Activated naive CD4-positive, alpha-beta T cell treated with anti-CD3 and anti-CD28 coated beads for 36 hours (primary cell): ENCODE results near the gene CST6. TPM values are rescaled to one million over a fixed set of nuclear protein-coding genes. Genes with fewer than 3 reads are reported as not detected.

ENCODE experiments used
- CTCF ChIA-PET: fragments of 350-600 bp; sonication (Branson Sonifier 250); formaldehyde crosslinking; loops from one replicate; lab custom pipeline; 2021; ENCODE audit warnings: antibody characterized with exemption; lab: Charles Lee
- DNase-seq: peaks from one replicate; pipeline ENCODE4 v3.0.0-alpha.2; 2020
- H3K27ac Mint-ChIP-seq: one replicate; pipeline ENCODE4 v1.8.0; 2021; ENCODE audit warnings: mild to moderate bottlenecking, mixed read lengths
- H3K27me3 Mint-ChIP-seq: one replicate; pipeline ENCODE4 v1.8.0; 2021; ENCODE audit warnings: low read depth, mixed read lengths
- H3K36me3 Mint-ChIP-seq: one replicate; pipeline ENCODE4 v1.8.0; 2021; ENCODE audit warnings: low read depth, mixed read lengths
- H3K4me1 Mint-ChIP-seq: one replicate; pipeline ENCODE4 v1.8.0; 2021; ENCODE audit warnings: low read depth, mixed read lengths
- H3K4me3 Mint-ChIP-seq: one replicate; pipeline ENCODE4 v1.8.0; 2021; ENCODE audit warnings: mild to moderate bottlenecking, moderate library complexity, mixed read lengths
- H3K9me3 Mint-ChIP-seq: one replicate; pipeline ENCODE4 v1.8.0; 2021; ENCODE audit warnings: mixed read lengths
- intact Hi-C: fragments of 100-400 bp; cut with micrococcal nuclease; formaldehyde crosslinking; loops from one replicate; pipeline ENCODE4 v1.15.1; 2023
- total RNA-seq, 2 experiments: library from RNA; stranded (reverse); gene quantifications; one replicate each; pipeline ENCODE4 v1.2.3, GENCODE V29; 2021

CST6 gene, protein sequence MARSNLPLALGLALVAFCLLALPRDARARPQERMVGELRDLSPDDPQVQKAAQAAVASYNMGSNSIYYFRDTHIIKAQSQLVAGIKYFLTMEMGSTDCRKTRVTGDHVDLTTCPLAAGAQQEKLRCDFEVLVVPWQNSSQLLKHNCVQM
- total RNA-seq, result not detected

GRCh38 chr11:66011785-66012303 is at the start of gene CST6:
CST6 (plus strand) TSS chr11:66012008; CDS start chr11:66012045, 37 bp downstream.
- Mint-ChIP-seq H3K4me1 (peaks cover 7% of the 10 kb centered on the region), H3K36me3 (no peaks in the 10 kb centered on the region), H3K27me3 (peaks cover 12% of the 10 kb centered on the region), H3K4me3 (no peak within 1 kb of the TSS), H3K9me3 (no peaks in the 10 kb centered on the region), H3K27ac (no peak within 1 kb of the TSS)
- peak; percentile 11 for DNase-seq
- intact Hi-C loops, result no loop called here
- CTCF ChIA-PET, result interaction anchor here (0.9 to 5.4 kb wide), 4 partner anchors 10 to 156 kb away, joined by 3 to 20 read pairs (median 4); no protein-coding TSS in a partner anchor

DNA sequence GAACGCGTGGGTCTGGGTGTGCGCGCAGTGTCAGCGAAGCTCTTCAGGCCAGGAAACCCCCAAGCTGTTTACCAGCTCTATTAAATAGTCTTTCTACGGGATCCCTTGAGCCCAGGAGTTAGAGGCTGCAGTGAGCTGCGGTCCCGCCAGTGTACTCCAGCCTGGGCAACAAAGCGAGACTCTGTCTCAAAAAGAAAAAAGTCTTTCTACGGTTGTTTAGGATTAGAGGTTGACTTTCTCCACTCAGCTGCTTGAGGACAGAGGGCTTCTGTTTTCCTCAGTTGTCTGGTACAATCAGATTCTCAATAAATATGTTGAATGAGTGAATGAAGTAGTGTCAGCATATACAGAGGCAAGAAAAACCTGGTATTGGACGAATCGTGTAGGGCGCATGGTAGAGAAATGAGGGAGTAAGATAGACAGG is 49.7 kb upstream of the CST6 start:
- CTCF ChIA-PET, result interaction anchor here (1.2 kb wide), 1 partner anchor 78 kb away, joined by 4 read pairs; no protein-coding TSS in a partner anchor
- no peaks in the 10 kb centered on the region for H3K9me3 Mint-ChIP-seq
- no peaks in the 10 kb centered on the region for H3K27me3 Mint-ChIP-seq
- intact Hi-C loops, result no loop called here
- H3K4me3 Mint-ChIP-seq, result peak overlapping the region; percentile 95
- DNase-seq, result no peak
- peaks cover 40% of the 10 kb centered on the region for H3K4me1 Mint-ChIP-seq
- H3K36me3 Mint-ChIP-seq, result peaks cover 19% of the 10 kb centered on the region
- H3K27ac Mint-ChIP-seq, result peak overlapping the region; percentile 81

GRCh38 chr11:65964906-65965305 is 46.9 kb upstream of the CST6 start:
- no peak overlapping the region for H3K4me3 Mint-ChIP-seq
- H3K4me1 Mint-ChIP-seq, result peaks cover 33% of the 10 kb centered on the region
- CTCF ChIA-PET, result interaction anchor here (1.0 to 1.6 kb wide), 3 partner anchors 23 to 80 kb away, joined by 3 to 8 read pairs (median 4); partner anchors contain the start of gene FIBP
- intact Hi-C loops, result no loop called here
- no peak for DNase-seq
- H3K27ac Mint-ChIP-seq, result no peak overlapping the region
- no peaks in the 10 kb centered on the region for H3K9me3 Mint-ChIP-seq
- H3K27me3 Mint-ChIP-seq, result no peaks in the 10 kb centered on the region
- peaks cover 29% of the 10 kb centered on the region for H3K36me3 Mint-ChIP-seq

DNA sequence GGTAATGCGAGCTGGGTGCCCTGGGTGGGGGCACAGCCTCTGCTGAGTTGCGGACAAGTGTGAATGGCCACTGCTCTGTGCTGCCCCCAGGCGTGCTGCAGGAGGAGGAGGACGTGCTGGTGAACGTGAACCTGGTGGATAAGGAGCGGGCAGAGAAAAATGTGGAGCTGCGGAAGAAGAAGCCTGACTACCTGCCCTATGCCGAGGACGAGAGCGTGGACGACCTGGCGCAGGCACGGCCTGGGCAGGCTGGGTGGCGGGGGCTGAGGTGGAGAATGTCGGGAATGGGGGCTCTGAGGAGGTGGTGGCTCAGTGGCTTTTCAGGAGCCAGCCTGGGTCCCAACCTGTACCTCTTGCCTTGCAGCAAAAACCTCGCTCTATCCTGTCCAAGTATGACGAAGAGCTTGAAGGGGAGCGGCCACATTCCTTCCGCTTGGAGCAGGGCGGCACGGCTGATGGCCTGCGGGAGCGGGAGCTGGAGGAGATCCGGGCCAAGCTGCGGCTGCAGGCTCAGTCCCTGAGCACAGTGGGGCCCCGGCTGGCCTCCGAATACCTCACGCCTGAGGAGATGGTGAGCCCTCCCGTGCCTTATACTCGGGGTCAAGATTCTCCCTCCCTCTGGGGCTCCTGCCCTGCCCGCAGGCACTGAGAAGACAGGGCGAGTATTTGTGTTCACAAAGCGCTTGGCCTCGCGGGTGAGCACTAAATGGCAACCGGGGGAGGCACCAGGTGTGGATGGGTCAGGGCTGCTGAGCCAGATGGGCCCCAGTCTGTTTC is 45.6 kb upstream of the CST6 start:
- intact Hi-C loops, result no loop called here
- Mint-ChIP-seq H3K27me3 (no peaks in the 10 kb centered on the region), H3K4me3 (no peak overlapping the region), H3K27ac (no peak overlapping the region), H3K4me1 (peaks cover 31% of the 10 kb centered on the region), H3K36me3 (peaks cover 34% of the 10 kb centered on the region), H3K9me3 (no peaks in the 10 kb centered on the region)
- no peak for DNase-seq
- CTCF ChIA-PET, result interaction anchor here (0.9 to 1.6 kb wide), 3 partner anchors 22 to 78 kb away, joined by 4 to 8 read pairs (median 4); partner anchors contain the start of gene FIBP

DNA sequence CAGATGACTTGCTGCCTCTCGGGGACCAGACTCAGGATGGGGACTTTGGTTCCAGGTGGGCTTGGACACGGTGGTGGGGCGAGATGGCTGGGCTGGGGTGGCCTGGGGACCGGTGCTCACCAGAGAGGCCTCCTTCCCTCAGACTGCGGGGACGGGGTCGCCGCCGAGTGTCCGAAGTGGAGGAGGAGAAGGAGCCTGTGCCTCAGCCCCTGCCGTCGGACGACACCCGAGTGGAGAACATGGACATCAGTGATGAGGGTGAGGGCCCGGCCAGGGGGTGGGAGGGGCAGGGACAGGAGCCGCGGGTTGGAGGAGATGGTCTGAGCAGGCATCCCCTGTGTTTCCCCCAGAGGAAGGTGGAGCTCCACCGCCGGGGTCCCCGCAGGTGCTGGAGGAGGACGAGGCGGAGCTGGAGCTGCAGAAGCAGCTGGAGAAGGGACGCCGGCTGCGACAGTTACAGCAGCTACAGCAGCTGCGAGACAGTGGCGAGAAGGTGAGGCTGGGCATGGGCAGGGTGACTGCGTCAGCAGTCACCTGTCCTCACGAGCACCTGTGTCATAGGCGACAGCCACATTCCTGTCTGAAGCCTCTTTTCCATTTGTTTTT is 44.4 kb upstream of the CST6 start:
- no peak for DNase-seq
- no peaks in the 10 kb centered on the region for H3K9me3 Mint-ChIP-seq
- no peaks in the 10 kb centered on the region for H3K27me3 Mint-ChIP-seq
- H3K4me3 Mint-ChIP-seq, result no peak overlapping the region
- no peak overlapping the region for H3K27ac Mint-ChIP-seq
- CTCF ChIA-PET, result no interaction called here
- H3K36me3 Mint-ChIP-seq, result peaks cover 35% of the 10 kb centered on the region
- intact Hi-C loops, result no loop called here
- H3K4me1 Mint-ChIP-seq, result peaks cover 27% of the 10 kb centered on the region

DNA sequence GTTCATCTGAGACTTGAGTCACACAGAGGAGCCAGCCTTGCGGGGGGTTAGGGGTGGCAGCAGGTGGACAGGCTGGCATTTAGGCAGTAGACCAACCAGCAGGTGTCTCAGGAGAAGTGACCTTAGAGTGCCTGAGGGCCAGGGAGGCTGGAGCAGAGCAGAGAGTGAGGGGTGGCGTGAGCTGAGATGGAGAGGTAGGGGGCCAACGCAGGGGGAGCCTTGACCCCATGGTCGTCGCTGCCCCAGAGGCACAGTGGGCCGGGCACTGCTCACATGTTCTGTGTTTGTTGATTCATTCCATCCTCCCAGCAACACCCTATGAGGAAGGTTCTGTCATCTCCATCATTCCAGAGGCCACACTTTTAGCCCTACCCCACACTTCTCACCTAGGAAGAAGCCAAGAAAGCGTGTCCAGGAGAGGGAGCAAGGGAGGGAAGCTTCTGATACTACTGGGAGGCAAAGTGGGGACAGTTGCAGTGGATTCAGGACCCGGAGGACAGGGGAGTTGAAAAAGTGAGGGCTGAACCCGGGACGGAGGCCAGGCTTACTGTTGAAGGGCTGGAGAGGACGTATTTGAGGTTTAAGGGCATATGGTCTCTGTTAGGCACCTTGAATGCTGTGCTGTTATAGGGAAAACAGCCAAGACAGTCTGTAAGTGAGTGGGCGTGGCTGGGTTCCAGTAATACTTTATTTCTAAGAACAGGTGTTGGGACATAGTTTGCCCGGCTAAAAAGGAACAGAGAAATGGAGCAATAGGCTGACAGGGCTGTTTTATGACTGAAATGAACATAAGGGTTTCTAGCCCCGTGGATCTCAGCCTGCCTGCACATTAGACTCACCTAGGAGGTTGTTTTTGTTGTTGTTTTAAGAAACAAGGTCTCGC is 43.0 kb upstream of the CST6 start:
- no peak overlapping the region for H3K27ac Mint-ChIP-seq
- H3K4me1 Mint-ChIP-seq, result peaks cover 13% of the 10 kb centered on the region
- intact Hi-C loops, result no loop called here
- no peaks in the 10 kb centered on the region for H3K27me3 Mint-ChIP-seq
- H3K36me3 Mint-ChIP-seq, result peaks cover 41% of the 10 kb centered on the region
- CTCF ChIA-PET, result interaction anchor here (0.6 to 1.1 kb wide), 4 partner anchors 14 to 67 kb away, joined by 3 to 4 read pairs (median 3); no protein-coding TSS in a partner anchor
- no peak for DNase-seq
- no peak overlapping the region for H3K4me3 Mint-ChIP-seq
- no peaks in the 10 kb centered on the region for H3K9me3 Mint-ChIP-seq

- peaks cover 6% of the 10 kb centered on the region for H3K4me1 Mint-ChIP-seq
- no peaks in the 10 kb centered on the region for H3K27me3 Mint-ChIP-seq
- CTCF ChIA-PET, result interaction anchor here (0.6 to 2.4 kb wide), 5 partner anchors 15 to 125 kb away, joined by 3 to 10 read pairs (median 3); no protein-coding TSS in a partner anchor
- no peak overlapping the region for H3K4me3 Mint-ChIP-seq
- peaks cover 38% of the 10 kb centered on the region for H3K36me3 Mint-ChIP-seq
- H3K9me3 Mint-ChIP-seq, result no peaks in the 10 kb centered on the region
- H3K27ac Mint-ChIP-seq, result no peak overlapping the region
- intact Hi-C loops, result no loop called here
- no peak for DNase-seq
Measured at GRCh38 chr11:65972116-65972515, 39.7 kb upstream of the CST6 start.

- H3K27me3 Mint-ChIP-seq, result no peaks in the 10 kb centered on the region
- intact Hi-C loops, result no loop called here
- H3K4me1 Mint-ChIP-seq, result peaks cover 3% of the 10 kb centered on the region
- no peak for DNase-seq
- no peak overlapping the region for H3K27ac Mint-ChIP-seq
- H3K4me3 Mint-ChIP-seq, result no peak overlapping the region
- no peaks in the 10 kb centered on the region for H3K9me3 Mint-ChIP-seq
- CTCF ChIA-PET, result interaction anchor here (0.6 to 2.4 kb wide), 2 partner anchors 89 to 501 kb away, joined by 3 to 10 read pairs; no protein-coding TSS in a partner anchor
- H3K36me3 Mint-ChIP-seq, result peaks cover 34% of the 10 kb centered on the region
Measured at GRCh38 chr11:65973439-65974110, 38.2 kb upstream of the CST6 start.

- no peak for DNase-seq
- CTCF ChIA-PET, result interaction anchor here (1.2 kb wide), 1 partner anchor 90 kb away, joined by 6 read pairs; no protein-coding TSS in a partner anchor
- no peak overlapping the region for H3K4me3 Mint-ChIP-seq
- intact Hi-C loops, result no loop called here
- H3K27me3 Mint-ChIP-seq, result no peaks in the 10 kb centered on the region
- no peak overlapping the region for H3K27ac Mint-ChIP-seq
- H3K4me1 Mint-ChIP-seq, result no peaks in the 10 kb centered on the region
- H3K36me3 Mint-ChIP-seq, result peaks cover 29% of the 10 kb centered on the region
- no peaks in the 10 kb centered on the region for H3K9me3 Mint-ChIP-seq
Measured at GRCh38 chr11:65975771-65976170, 36.0 kb upstream of the CST6 start.

- Mint-ChIP-seq H3K4me1 (no peaks in the 10 kb centered on the region), H3K27me3 (no peaks in the 10 kb centered on the region), H3K9me3 (no peaks in the 10 kb centered on the region), H3K36me3 (peaks cover 29% of the 10 kb centered on the region), H3K4me3 (no peak overlapping the region), H3K27ac (no peak overlapping the region)
- DNase-seq, result no peak
- intact Hi-C loops, result no loop called here
- CTCF ChIA-PET, result no interaction called here
Measured at GRCh38 chr11:65976216-65977176, 35.3 kb upstream of the CST6 start.
